Panc1 (cell line): ENCODE results near the gene RTL5.

Source experiments
- CTCF ChIP-seq: fragments of 450-650 bp; IDR thresholded peaks from 2 replicates; pipeline ENCODE4 v1.5.1; 2017; ENCODE audit warnings: mild to moderate bottlenecking
- TF ChIP-seq, protein P1 (sequence below), 2 experiments: IDR thresholded peaks; 2 replicates each; pipeline ENCODE4 v1.6.1; 2011 to 2012; ENCODE audit warnings: low read depth in 2 of 2, control low read depth in 1 of 2, low read length in 1 of 2, mild to moderate bottlenecking in 1 of 2, moderate library complexity in 1 of 2; ENCODE audit not compliant: insufficient read depth in 1 of 2

DNA sequence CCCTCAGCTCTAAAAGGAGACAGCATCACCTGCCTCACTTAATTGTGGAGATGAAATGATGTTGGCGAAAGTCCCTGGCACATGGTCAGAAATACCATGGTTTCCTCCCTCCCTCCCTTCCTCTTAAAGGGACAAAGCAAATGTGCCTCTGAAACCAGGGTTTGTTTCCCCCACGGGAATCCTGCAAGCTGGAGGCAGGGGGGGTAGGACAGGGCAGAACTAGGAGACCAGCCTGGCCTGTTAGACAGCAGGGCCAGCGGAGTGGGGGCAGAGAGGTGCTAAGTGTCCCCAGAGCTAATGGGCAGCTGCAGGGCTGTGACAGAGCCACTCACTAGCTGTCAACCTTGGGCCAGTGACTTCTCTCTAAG lies 5.7 kb downstream of the RTL5 start:
- no peak for TF ChIP-seq CTCF
- TF ChIP-seq, protein P1, sequence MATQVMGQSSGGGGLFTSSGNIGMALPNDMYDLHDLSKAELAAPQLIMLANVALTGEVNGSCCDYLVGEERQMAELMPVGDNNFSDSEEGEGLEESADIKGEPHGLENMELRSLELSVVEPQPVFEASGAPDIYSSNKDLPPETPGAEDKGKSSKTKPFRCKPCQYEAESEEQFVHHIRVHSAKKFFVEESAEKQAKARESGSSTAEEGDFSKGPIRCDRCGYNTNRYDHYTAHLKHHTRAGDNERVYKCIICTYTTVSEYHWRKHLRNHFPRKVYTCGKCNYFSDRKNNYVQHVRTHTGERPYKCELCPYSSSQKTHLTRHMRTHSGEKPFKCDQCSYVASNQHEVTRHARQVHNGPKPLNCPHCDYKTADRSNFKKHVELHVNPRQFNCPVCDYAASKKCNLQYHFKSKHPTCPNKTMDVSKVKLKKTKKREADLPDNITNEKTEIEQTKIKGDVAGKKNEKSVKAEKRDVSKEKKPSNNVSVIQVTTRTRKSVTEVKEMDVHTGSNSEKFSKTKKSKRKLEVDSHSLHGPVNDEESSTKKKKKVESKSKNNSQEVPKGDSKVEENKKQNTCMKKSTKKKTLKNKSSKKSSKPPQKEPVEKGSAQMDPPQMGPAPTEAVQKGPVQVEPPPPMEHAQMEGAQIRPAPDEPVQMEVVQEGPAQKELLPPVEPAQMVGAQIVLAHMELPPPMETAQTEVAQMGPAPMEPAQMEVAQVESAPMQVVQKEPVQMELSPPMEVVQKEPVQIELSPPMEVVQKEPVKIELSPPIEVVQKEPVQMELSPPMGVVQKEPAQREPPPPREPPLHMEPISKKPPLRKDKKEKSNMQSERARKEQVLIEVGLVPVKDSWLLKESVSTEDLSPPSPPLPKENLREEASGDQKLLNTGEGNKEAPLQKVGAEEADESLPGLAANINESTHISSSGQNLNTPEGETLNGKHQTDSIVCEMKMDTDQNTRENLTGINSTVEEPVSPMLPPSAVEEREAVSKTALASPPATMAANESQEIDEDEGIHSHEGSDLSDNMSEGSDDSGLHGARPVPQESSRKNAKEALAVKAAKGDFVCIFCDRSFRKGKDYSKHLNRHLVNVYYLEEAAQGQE (IDR thresholded peaks at IDR 0.05; ENCODE audit: insufficient read depth in 1 of 2, low read depth in 2 of 2, low read length in 1 of 2) = no peak
